ENCODE measurements around the gene SLA2.
"Not testable (repeated sequence)": the region's sequence is repeated elsewhere in the genome, so short reads cannot be mapped to it uniquely, and the experiment has no call there.

Gene SLA2

DNA sequence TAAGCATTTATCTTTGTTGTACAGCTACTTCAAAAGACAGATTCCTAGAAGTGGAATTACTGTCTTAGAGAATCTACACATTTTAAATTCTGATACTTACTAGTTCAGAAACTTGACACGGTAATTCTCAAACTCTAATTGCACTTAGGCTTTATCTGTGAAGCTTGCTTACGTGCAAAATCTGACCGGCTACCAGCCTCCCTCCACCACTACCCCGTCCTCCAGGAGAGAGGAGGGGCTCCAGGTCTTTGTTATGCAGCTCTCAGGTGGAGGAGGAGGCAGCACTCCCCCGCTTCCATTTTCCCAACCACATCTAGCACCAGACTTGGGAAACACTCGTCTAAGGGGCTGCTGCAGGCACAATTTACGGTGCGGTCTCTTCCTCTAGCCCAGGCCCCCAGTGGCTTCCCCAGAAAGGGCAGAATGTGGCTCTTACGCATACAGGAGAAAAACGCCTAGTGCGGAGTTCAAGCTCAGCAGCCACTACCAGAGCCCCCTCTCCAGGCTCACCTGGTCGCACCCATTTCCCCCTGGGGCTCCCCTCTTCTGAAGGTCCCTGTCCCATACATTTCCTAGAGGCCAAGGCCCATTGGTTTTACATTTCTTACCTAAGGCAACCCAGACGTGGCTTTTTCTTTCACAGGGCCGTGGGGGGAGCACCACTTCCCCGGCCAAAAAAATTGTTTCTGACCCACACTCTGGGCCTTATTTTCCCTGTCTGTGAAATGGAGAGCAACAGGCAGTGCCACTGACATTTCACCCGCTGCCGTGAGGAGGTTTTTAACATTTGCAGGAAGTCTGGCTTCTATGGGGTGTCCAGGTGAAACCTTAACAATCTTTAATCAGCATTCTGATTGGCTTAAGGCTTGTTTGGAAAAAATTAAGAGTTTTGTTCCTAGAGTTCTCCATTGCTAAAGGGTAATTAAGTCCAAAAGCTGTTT is 74.2 kb downstream of the SLA2 start:
- Histone ChIP-seq H3K4me3 (ENCODE audit: low read depth, low read length, poor library complexity, severe bottlenecking) (peak overlapping the region; percentile 77), H3K36me3 (ENCODE audit: insufficient read depth, low read length) (peaks cover 6% of the 10 kb centered on the region; the same call in 1 of the 2 replicates), H3K79me2 (ENCODE audit: insufficient read depth, low read length) (peaks cover 19% of the 10 kb centered on the region), H3K9me2 (ENCODE audit: low read depth, low read length) (no peaks in the 10 kb centered on the region), H3K27me3 (ENCODE audit: insufficient read depth, low read length) (no peaks in the 10 kb centered on the region), H3K9me3 (ENCODE audit: low read length) (no peaks in the 10 kb centered on the region), H4K20me1 (ENCODE audit: insufficient read depth, low read length) (no peaks in the 10 kb centered on the region), H3F3A (ENCODE audit: insufficient read depth, low read length) (peaks cover 5% of the 10 kb centered on the region; the same call in 1 of the 2 replicates), H3K9ac (ENCODE audit: low read length) (peak overlapping the region; percentile 64), H3K4me2 (ENCODE audit: low read length) (peak overlapping the region; percentile 82), H3K4me1 (ENCODE audit: insufficient read depth, low read length, severe bottlenecking) (peaks cover 23% of the 10 kb centered on the region), H3K27ac (ENCODE audit: low read depth, low read length, poor library complexity, severe bottlenecking) (peak overlapping the region; percentile 69), H2AFZ (ENCODE audit: low read length) (no peak overlapping the region)
- TF ChIP-seq EZH2 (IDR thresholded peaks at IDR 0.05; ENCODE audit: borderline replicate concordance, low read length), result no peak
- TF ChIP-seq CTCF (IDR thresholded peaks at IDR 0.05; ENCODE audit: low read length), result peak; percentile 8; the same call in 1 of the 2 replicates

GRCh38 chr20:36569847-36570429 is 76.1 kb downstream of the SLA2 start:
- no peak for TF ChIP-seq EZH2 (IDR thresholded peaks at IDR 0.05; ENCODE audit: borderline replicate concordance, low read length)
- TF ChIP-seq CTCF (IDR thresholded peaks at IDR 0.05; ENCODE audit: low read length), result no peak
- Histone ChIP-seq H3K79me2 (ENCODE audit: insufficient read depth, low read length) (peaks cover 3% of the 10 kb centered on the region; the same call in 1 of the 2 replicates), H3K4me3 (ENCODE audit: low read depth, low read length, poor library complexity, severe bottlenecking) (no peak overlapping the region), H3F3A (ENCODE audit: insufficient read depth, low read length) (peaks cover 5% of the 10 kb centered on the region; the same call in 1 of the 2 replicates), H3K9ac (ENCODE audit: low read length) (no peak overlapping the region), H3K9me3 (ENCODE audit: low read length) (peaks cover 6% of the 10 kb centered on the region), H3K4me2 (ENCODE audit: low read length) (no peak overlapping the region), H4K20me1 (ENCODE audit: insufficient read depth, low read length) (no peaks in the 10 kb centered on the region), H3K4me1 (ENCODE audit: insufficient read depth, low read length, severe bottlenecking) (peaks cover 16% of the 10 kb centered on the region), H3K36me3 (ENCODE audit: insufficient read depth, low read length) (no peaks in the 10 kb centered on the region; the same call in 1 of the 2 replicates), H2AFZ (ENCODE audit: low read length) (no peak overlapping the region), H3K27me3 (ENCODE audit: insufficient read depth, low read length) (no peaks in the 10 kb centered on the region), H3K27ac (ENCODE audit: low read depth, low read length, poor library complexity, severe bottlenecking) (no peak overlapping the region), H3K9me2 (ENCODE audit: low read depth, low read length) (no peaks in the 10 kb centered on the region)

DNA sequence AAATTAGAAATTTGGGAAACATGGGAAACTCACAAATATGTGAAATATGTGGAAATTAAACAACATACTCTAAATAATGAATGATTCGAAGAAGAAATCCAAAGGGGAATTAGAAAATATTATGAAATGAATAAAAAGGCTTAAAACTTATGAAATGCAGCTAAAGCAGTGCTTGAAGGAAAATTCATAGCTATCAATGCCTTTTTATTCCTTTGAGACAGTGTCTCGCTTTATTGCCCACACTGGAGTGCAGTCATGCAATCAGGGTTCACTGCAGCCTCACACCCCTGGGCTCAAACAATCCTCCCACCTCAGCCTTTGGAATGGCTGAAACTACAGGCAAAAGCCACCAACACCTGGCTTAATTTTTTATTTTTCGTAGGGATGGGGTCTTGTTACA is 80.5 kb downstream of the SLA2 start:
- no peak for TF ChIP-seq CTCF (IDR thresholded peaks at IDR 0.05; ENCODE audit: low read length)
- TF ChIP-seq EZH2 (IDR thresholded peaks at IDR 0.05; ENCODE audit: borderline replicate concordance, low read length), result no peak
- no peak overlapping the region for H3K27ac ChIP-seq (ENCODE audit: low read depth, low read length, poor library complexity, severe bottlenecking)
- H3K36me3 ChIP-seq (ENCODE audit: insufficient read depth, low read length), result no peaks in the 10 kb centered on the region; the same call in 1 of the 2 replicates
- no peak overlapping the region for H2AFZ ChIP-seq (ENCODE audit: low read length)
- H3K9me3 ChIP-seq (ENCODE audit: low read length), result peaks cover 6% of the 10 kb centered on the region
- H3K4me1 ChIP-seq (ENCODE audit: insufficient read depth, low read length, severe bottlenecking), result no peaks in the 10 kb centered on the region
- no peaks in the 10 kb centered on the region; the same call in 1 of the 2 replicates for H3K27me3 ChIP-seq (ENCODE audit: insufficient read depth, low read length)
- H4K20me1 ChIP-seq (ENCODE audit: insufficient read depth, low read length), result no peaks in the 10 kb centered on the region
- no peak overlapping the region for H3K9ac ChIP-seq (ENCODE audit: low read length)
- no peaks in the 10 kb centered on the region for H3K9me2 ChIP-seq (ENCODE audit: low read depth, low read length)
- H3K4me3 ChIP-seq (ENCODE audit: low read depth, low read length, poor library complexity, severe bottlenecking), result no peak overlapping the region
- H3K4me2 ChIP-seq (ENCODE audit: low read length), result no peak overlapping the region
- H3K79me2 ChIP-seq (ENCODE audit: insufficient read depth, low read length), result no peaks in the 10 kb centered on the region
- H3F3A ChIP-seq (ENCODE audit: insufficient read depth, low read length), result no peaks in the 10 kb centered on the region

GRCh38 chr20:36564726-36565121 is 81.3 kb downstream of the SLA2 start:
- not testable (repeated sequence) for H3K79me2 ChIP-seq (ENCODE audit: insufficient read depth, low read length); H3K27me3 ChIP-seq (ENCODE audit: insufficient read depth, low read length); H3K4me3 ChIP-seq (ENCODE audit: low read depth, low read length, poor library complexity, severe bottlenecking); H3K9me3 ChIP-seq (ENCODE audit: low read length); H2AFZ ChIP-seq (ENCODE audit: low read length); H3K9ac ChIP-seq (ENCODE audit: low read length); H3K9me2 ChIP-seq (ENCODE audit: low read depth, low read length); H3K27ac ChIP-seq (ENCODE audit: low read depth, low read length, poor library complexity, severe bottlenecking); H3F3A ChIP-seq (ENCODE audit: insufficient read depth, low read length); H4K20me1 ChIP-seq (ENCODE audit: insufficient read depth, low read length); H3K36me3 ChIP-seq (ENCODE audit: insufficient read depth, low read length); H3K4me2 ChIP-seq (ENCODE audit: low read length); H3K4me1 ChIP-seq (ENCODE audit: insufficient read depth, low read length, severe bottlenecking)

- H3K27ac ChIP-seq (ENCODE audit: low read depth, low read length, poor library complexity, severe bottlenecking); H3K9me2 ChIP-seq (ENCODE audit: low read depth, low read length); H3K4me3 ChIP-seq (ENCODE audit: low read depth, low read length, poor library complexity, severe bottlenecking); H3K9me3 ChIP-seq (ENCODE audit: low read length); H3K36me3 ChIP-seq (ENCODE audit: insufficient read depth, low read length); H2AFZ ChIP-seq (ENCODE audit: low read length); H3F3A ChIP-seq (ENCODE audit: insufficient read depth, low read length); H3K27me3 ChIP-seq (ENCODE audit: insufficient read depth, low read length); H4K20me1 ChIP-seq (ENCODE audit: insufficient read depth, low read length); H3K79me2 ChIP-seq (ENCODE audit: insufficient read depth, low read length); H3K4me2 ChIP-seq (ENCODE audit: low read length); H3K4me1 ChIP-seq (ENCODE audit: insufficient read depth, low read length, severe bottlenecking); H3K9ac ChIP-seq (ENCODE audit: low read length): not testable (repeated sequence)
Measured at GRCh38 chr20:36564078-36564725, 81.8 kb downstream of the SLA2 start.

Measured in OCI-LY1 (cell line).